Measurements from ENCODE around the gene CHPT1.

CHPT1 gene

GRCh38 chr12:101746661-101747060 lies 49.2 kb downstream of the CHPT1 start:
- no peak overlapping the region for H3K4me3 ChIP-seq (ENCODE audit: low read depth, low read length)
- TF ChIP-seq, protein P1, sequence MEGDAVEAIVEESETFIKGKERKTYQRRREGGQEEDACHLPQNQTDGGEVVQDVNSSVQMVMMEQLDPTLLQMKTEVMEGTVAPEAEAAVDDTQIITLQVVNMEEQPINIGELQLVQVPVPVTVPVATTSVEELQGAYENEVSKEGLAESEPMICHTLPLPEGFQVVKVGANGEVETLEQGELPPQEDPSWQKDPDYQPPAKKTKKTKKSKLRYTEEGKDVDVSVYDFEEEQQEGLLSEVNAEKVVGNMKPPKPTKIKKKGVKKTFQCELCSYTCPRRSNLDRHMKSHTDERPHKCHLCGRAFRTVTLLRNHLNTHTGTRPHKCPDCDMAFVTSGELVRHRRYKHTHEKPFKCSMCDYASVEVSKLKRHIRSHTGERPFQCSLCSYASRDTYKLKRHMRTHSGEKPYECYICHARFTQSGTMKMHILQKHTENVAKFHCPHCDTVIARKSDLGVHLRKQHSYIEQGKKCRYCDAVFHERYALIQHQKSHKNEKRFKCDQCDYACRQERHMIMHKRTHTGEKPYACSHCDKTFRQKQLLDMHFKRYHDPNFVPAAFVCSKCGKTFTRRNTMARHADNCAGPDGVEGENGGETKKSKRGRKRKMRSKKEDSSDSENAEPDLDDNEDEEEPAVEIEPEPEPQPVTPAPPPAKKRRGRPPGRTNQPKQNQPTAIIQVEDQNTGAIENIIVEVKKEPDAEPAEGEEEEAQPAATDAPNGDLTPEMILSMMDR (IDR thresholded peaks at IDR 0.05; ENCODE audit: low read depth, low read length) = no peak

GRCh38 chr12:101747697-101748096 lies 50.3 kb downstream of the CHPT1 start:
- TF ChIP-seq, protein P1 (IDR thresholded peaks at IDR 0.05; ENCODE audit: low read depth, low read length) = no peak
- no peak overlapping the region for H3K4me3 ChIP-seq (ENCODE audit: low read depth, low read length)

DNA sequence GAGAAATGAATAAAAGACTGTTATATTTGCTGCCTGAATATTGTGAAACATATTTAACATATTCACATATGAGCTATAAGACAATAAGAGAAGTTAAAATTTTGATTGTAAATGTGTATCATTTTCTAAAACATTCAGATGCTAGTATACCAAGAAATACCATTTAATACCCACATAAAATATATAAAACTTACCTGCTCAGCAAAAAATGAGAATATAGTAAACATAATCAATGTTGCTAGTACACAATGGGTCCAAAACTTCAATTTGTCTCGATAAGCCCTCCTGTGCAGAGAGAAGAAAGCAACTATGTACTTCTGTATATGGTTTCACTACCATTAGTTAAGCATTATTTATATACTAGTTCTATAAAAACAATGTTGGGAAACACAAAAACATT lies 51.5 kb downstream of the CHPT1 start:
- H3K4me3 ChIP-seq (ENCODE audit: low read depth, low read length) = no peak overlapping the region
- TF ChIP-seq, protein P1 (IDR thresholded peaks at IDR 0.05; ENCODE audit: low read depth, low read length) = no peak

DNA sequence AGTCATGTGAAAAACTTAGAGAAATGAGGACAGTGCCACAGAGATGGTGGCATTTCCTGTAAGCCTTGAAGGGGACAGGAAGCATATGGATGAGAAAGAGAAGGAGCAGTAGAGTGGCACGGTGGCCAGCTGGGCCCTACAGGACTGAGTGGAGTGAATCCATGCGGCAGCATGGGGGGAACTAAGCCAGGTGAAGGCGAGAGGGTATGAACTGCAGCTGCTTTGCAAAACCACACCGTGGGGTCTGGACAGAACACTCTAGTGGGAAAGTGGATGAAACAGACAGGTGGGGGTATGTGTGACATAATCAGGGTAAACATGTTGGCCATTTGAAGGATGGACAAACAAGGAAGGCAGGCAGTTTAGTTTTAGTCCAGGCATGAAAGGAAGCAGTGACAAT lies 52.2 kb downstream of the CHPT1 start:
- TF ChIP-seq, protein P1 (IDR thresholded peaks at IDR 0.05; ENCODE audit: low read depth, low read length) = no peak
- H3K4me3 ChIP-seq (ENCODE audit: low read depth, low read length) = no peak overlapping the region

- TF ChIP-seq, protein P1 (IDR thresholded peaks at IDR 0.05; ENCODE audit: low read depth, low read length) = no peak
- H3K4me3 ChIP-seq (ENCODE audit: low read depth, low read length) = no peak overlapping the region
Measured at GRCh38 chr12:101750152-101750551, 52.7 kb downstream of the CHPT1 start.

DNA sequence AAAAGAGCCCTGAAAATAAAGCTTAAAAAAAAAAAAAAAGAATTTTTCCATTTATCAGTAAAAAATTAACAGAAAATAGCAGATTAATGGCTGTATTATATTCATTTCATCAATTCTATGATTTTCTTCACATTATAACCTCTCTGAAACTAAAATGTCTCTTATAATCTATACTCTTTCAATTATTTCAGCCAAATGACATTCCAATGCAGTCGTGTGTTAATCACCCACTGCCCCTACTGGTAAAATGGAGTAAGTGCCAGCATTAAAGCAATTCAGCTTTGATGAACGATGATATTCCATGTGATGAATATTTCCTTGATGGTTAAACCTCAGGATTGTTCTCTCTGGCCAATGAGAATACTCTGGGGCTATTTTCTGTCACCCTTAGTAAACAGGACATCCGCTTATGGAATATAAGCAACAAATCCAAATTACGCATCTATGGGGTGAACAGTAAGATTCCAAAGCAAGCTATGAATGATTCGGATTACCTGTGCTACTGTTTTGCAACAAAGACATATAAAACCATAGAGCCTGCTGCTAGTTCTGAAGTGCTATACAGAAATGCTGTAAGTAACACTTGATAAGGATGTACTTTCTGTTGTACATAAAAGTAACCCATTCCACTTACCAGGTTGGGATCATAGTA lies 62.1 kb downstream of the CHPT1 start:
- no peak overlapping the region for H3K4me3 ChIP-seq (ENCODE audit: low read depth, low read length)
- TF ChIP-seq, protein P1 (IDR thresholded peaks at IDR 0.05; ENCODE audit: low read depth, low read length) = peak; percentile 72; the same call in 1 of the 2 replicates

DNA sequence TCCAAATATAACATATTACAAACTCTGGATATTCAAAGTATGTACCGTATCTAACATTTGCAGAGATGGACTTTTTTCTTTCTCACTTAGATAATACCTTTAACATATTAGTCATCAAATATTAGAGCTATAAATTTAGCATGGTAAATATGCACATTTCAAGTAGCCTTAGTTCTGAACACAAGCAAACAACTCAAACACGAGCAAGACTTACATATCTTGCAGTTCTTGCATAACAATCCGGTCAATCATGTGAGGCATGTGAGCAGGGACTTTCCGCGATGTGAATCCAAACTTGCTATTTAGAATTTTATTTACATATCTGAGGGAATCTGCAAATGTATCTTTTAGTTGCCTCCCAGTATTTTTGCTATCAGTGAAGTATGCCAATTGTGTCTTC lies 63.9 kb downstream of the CHPT1 start:
- TF ChIP-seq, protein P1 (IDR thresholded peaks at IDR 0.05; ENCODE audit: low read depth, low read length) = no peak
- no peak overlapping the region for H3K4me3 ChIP-seq (ENCODE audit: low read depth, low read length)

Data from WI38 (cell line).